Endothelial cell of umbilical vein (primary cell): ENCODE results near the gene SKI. TPM values are rescaled to one million over a fixed set of nuclear protein-coding genes. Genes with fewer than 3 reads are reported as not detected.

ENCODE experiments used
- BruUV-seq: library from RNA; stranded (reverse); fragments of 400-500 nt; replicated peaks from 2 replicates; lab custom pipeline; 2021; lab: Mats Ljungman, UMichigan
- CTCF ChIA-PET: fragments of 300-600, 350-600 bp; sonication (Branson Sonifier 250); formaldehyde crosslinking; loops from one replicate; lab custom pipeline; 2021; ENCODE audit warnings: antibody characterized with exemption, inconsistent platforms; lab: Charles Lee
- POLR2A ChIA-PET: fragments of 300-600, 350-600 bp; sonication (Branson Sonifier 250); formaldehyde crosslinking; loops from one replicate; lab custom pipeline; 2021; ENCODE audit warnings: antibody characterized with exemption, inconsistent platforms; lab: Charles Lee
- DNase-seq: peaks from one replicate; pipeline ENCODE4 v3.0.0-alpha.2; 2011; ENCODE audit warnings: low read depth, low spot score
- FAIRE-seq: peaks from 2 replicates; lab custom pipeline; 2011; peaks lifted over from hg19 to GRCh38; lab: Jason Lieb, UNC
- H2AFZ ChIP-seq: 2 replicates; pipeline ENCODE4 v1.6.0; 2012; ENCODE audit warnings: low read depth, low read length, control low read depth, inconsistent platforms
- H3K27ac ChIP-seq: 2 replicates; pipeline ENCODE4 v1.5.1; 2011; ENCODE audit warnings: low read depth, mild to moderate bottlenecking, control low read depth, low read length, moderate library complexity; ENCODE audit not compliant: insufficient read depth
- H3K27me3 ChIP-seq, 2 experiments: 2 replicates each; pipeline versions ENCODE4 v1.6.0 to v1.6.1; 2011; ENCODE audit warnings: low read length in 2 of 2, mixed read lengths in 1 of 2; ENCODE audit not compliant: control insufficient read depth in 2 of 2, insufficient read depth in 2 of 2
- H3K36me3 ChIP-seq, 2 experiments: 2 replicates in 1 of 2; 3 replicates in 1 of 2; pipeline ENCODE4 v1.5.1; 2011; ENCODE audit warnings: low read length in 2 of 2, mild to moderate bottlenecking in 1 of 2, moderate library complexity in 1 of 2; ENCODE audit not compliant: control insufficient read depth in 2 of 2, insufficient read depth in 2 of 2; ENCODE audit errors: extremely low read depth in 1 of 2
- H3K4me1 ChIP-seq: 3 replicates; pipeline ENCODE4 v1.5.1; 2011; ENCODE audit warnings: mild to moderate bottlenecking, low read length; ENCODE audit not compliant: control insufficient read depth, insufficient read depth; ENCODE audit errors: extremely low read depth
- H3K4me2 ChIP-seq: 2 replicates; pipeline ENCODE4 v1.6.1; 2011; ENCODE audit warnings: low read length, control low read depth, mixed read lengths; ENCODE audit not compliant: insufficient read depth
- H3K4me3 ChIP-seq, 3 experiments: fragments of 200-600 bp in 1 of 3; sonication (generic), shearing (Covaris generic) in 1 of 3; replicated peaks in 1 of 3; 2 replicates each; pipeline ENCODE4 v1.5.1; 2011 to 2016; ENCODE audit warnings: control low read depth in 3 of 3, low read length in 3 of 3, mild to moderate bottlenecking in 2 of 3, inconsistent platforms in 1 of 3, low read depth in 1 of 3, moderate library complexity in 1 of 3; ENCODE audit not compliant: insufficient read depth in 1 of 3
- H3K79me2 ChIP-seq: 2 replicates; pipeline ENCODE4 v1.6.0; 2012; ENCODE audit warnings: low read length, inconsistent platforms; ENCODE audit not compliant: control insufficient read depth, insufficient read depth
- H3K9ac ChIP-seq: replicated peaks from 2 replicates; pipeline ENCODE3; 2011; ENCODE audit warnings: low read length, control low read depth; ENCODE audit not compliant: insufficient read depth; ENCODE audit errors: extremely low read depth
- H3K9me1 ChIP-seq: replicated peaks from 3 replicates; pipeline ENCODE4 v1.6.0; 2011; ENCODE audit warnings: mild to moderate bottlenecking, low read length; ENCODE audit not compliant: control insufficient read depth, insufficient read depth; ENCODE audit errors: extremely low read depth
- H3K9me3 ChIP-seq: replicated peaks from 2 replicates; pipeline ENCODE4 v1.5.1; 2012; ENCODE audit warnings: low read length, inconsistent platforms; ENCODE audit not compliant: control insufficient read depth, insufficient read depth
- H4K20me1 ChIP-seq: replicated peaks from 2 replicates; pipeline ENCODE3; 2011; ENCODE audit warnings: mild to moderate bottlenecking, low read length; ENCODE audit not compliant: control insufficient read depth, insufficient read depth; ENCODE audit errors: extremely low read depth
- CTCF ChIP-seq, 2 donors: IDR thresholded peaks; 1 replicate in 1 of 2; 2 replicates in 1 of 2; pipeline ENCODE4 v1.5.1; 2011; ENCODE audit warnings: low read length in 2 of 2, mild to moderate bottlenecking in 2 of 2, moderate library complexity in 2 of 2, control low read depth in 1 of 2, inconsistent platforms in 1 of 2, low read depth in 1 of 2; ENCODE audit not compliant: insufficient read depth in 1 of 2; ENCODE audit errors: extremely low read depth in 1 of 2
- EZH2 ChIP-seq: IDR thresholded peaks from 2 replicates; pipeline ENCODE4 v1.6.1; 2012; ENCODE audit warnings: borderline replicate concordance, low read depth, mild to moderate bottlenecking, moderate library complexity, low read length, inconsistent platforms; ENCODE audit not compliant: severe bottlenecking
- FOS ChIP-seq: IDR thresholded peaks from 2 replicates; pipeline ENCODE4 v1.6.1; 2011; ENCODE audit warnings: mild to moderate bottlenecking, low read length, moderate library complexity, borderline replicate concordance; ENCODE audit not compliant: insufficient read depth
- GATA2 ChIP-seq: IDR thresholded peaks from 2 replicates; pipeline ENCODE4 v1.7.0; 2011; ENCODE audit warnings: low read depth, mild to moderate bottlenecking, moderate library complexity, mixed read lengths, low read length; ENCODE audit not compliant: insufficient read length, insufficient read depth
- JUN ChIP-seq: IDR thresholded peaks from 2 replicates; pipeline ENCODE4 v1.6.1; 2011; ENCODE audit warnings: borderline replicate concordance, low read depth; ENCODE audit not compliant: insufficient read length, insufficient read depth
- MAX ChIP-seq: IDR thresholded peaks from 2 replicates; pipeline ENCODE4 v1.6.1; 2011; ENCODE audit not compliant: insufficient read depth, insufficient read length
- MYC ChIP-seq: IDR thresholded peaks from one replicate; pipeline ENCODE4 v1.6.1; 2011; ENCODE audit warnings: mild to moderate bottlenecking, low read depth, low read length
- POLR2A ChIP-seq: IDR thresholded peaks from 2 replicates; pipeline ENCODE4 v1.6.1; 2012; ENCODE audit warnings: low read depth, mild to moderate bottlenecking, control low read depth, low read length
- POLR2AphosphoS5 ChIP-seq: IDR thresholded peaks from 2 replicates; pipeline ENCODE4 v1.6.1; 2012; ENCODE audit warnings: low read depth, mild to moderate bottlenecking, control low read depth, low read length, moderate library complexity; ENCODE audit not compliant: insufficient read depth
- dilution Hi-C: fragments of 300-500 bp; cut with MboI; formaldehyde crosslinking; loops from one replicate; pipeline ENCODE4 v1.15.0; 2019; ENCODE audit warnings: low sequenced_read_pairs; ENCODE audit not compliant: extremely low pct_ligation_motif_present
- intact Hi-C: fragments of 100-400 bp; cut with micrococcal nuclease; formaldehyde crosslinking; loops from one replicate; pipeline ENCODE4 v1.10.0; 2022
- polyA plus RNA-seq, 4 experiments: library from polyadenylated mRNA; depleted of rRNA in 3 of 4; stranded (reverse) in 3 of 4; unstranded in 1 of 4; fragments of >200 nt; gene quantifications; 2 replicates each; pipeline versions ENCODE4 v1.2.1 to v1.2.3, GENCODE V29; 2011 to 2012; ENCODE audit warnings: missing spikeins in 1 of 4
- total RNA-seq: library from RNA; stranded (reverse); gene quantifications from 2 replicates; pipeline ENCODE4 v1.2.3, GENCODE V29; 2021

Gene SKI
- total and polyA plus RNA-seq, 2 donors (not counting 3 experiments of a cell fraction or from before 2014, with no cell fraction given) = 11.6 to 80.3 TPM

- TF ChIP-seq GATA2 (no peak), EZH2 (no peak), MAX (no peak)
- no peaks in the 10 kb centered on the region for H3K27me3 ChIP-seq
- H3K4me2 ChIP-seq = no peak overlapping the region
- H3K9me3 ChIP-seq = no peaks in the 10 kb centered on the region
- DNase-seq (no peak), FAIRE-seq (no peak)
- ChIA-PET CTCF (interaction anchor here (2.6 kb wide), 1 partner anchor 12 kb away, joined by 14 read pairs; no protein-coding TSS in a partner anchor), POLR2A (no interaction called here)
- no TSS peak for BruUV-seq
- H2AFZ ChIP-seq = no peak overlapping the region
- intact Hi-C loops (no loop called here), dilution Hi-C loops (no loop called here)
- H4K20me1 ChIP-seq = no peaks in the 10 kb centered on the region
- no peaks in the 10 kb centered on the region for H3K36me3 ChIP-seq
- no peaks in the 10 kb centered on the region for H3K9me1 ChIP-seq
- peaks cover 7% of the 10 kb centered on the region for H3K4me1 ChIP-seq
- peaks cover 6% of the 10 kb centered on the region for H3K79me2 ChIP-seq
- H3K4me3 ChIP-seq = no peak overlapping the region
- no peak overlapping the region for H3K9ac ChIP-seq
- no peak overlapping the region for H3K27ac ChIP-seq
Observed at GRCh38 chr1:2185880-2186855, 42.0 kb upstream of the SKI start.

GRCh38 chr1:2186901-2187300, 41.2 kb upstream of the SKI start:
- BruUV-seq = no TSS peak
- no peaks in the 10 kb centered on the region for H4K20me1 ChIP-seq
- no peak for TF ChIP-seq MAX
- TF ChIP-seq CTCF (IDR thresholded peaks at IDR 0.05; ENCODE audit: extremely low read depth in 1 of 2, insufficient read depth in 1 of 2, low read depth in 1 of 2, low read length in 2 of 2) = no peak
- TF ChIP-seq MYC = no peak
- no peak for TF ChIP-seq FOS
- no peak for TF ChIP-seq GATA2
- no peak for TF ChIP-seq EZH2
- TF ChIP-seq POLR2A = no peak
- TF ChIP-seq JUN = no peak
- TF ChIP-seq POLR2AphosphoS5 = no peak
- peaks cover 7% of the 10 kb centered on the region for H3K4me1 ChIP-seq
- no peak overlapping the region for H3K9ac ChIP-seq
- DNase-seq = no peak
- no peak overlapping the region for H2AFZ ChIP-seq
- dilution Hi-C loops (no loop called here), intact Hi-C loops (no loop called here)
- H3K36me3 ChIP-seq = no peaks in the 10 kb centered on the region
- POLR2A ChIA-PET = no interaction called here
- no peak overlapping the region for H3K4me3 ChIP-seq
- CTCF ChIA-PET = no interaction called here
- no peak for FAIRE-seq
- H3K4me2 ChIP-seq = no peak overlapping the region
- H3K27ac ChIP-seq = no peak overlapping the region
- no peaks in the 10 kb centered on the region for H3K9me3 ChIP-seq
- H3K27me3 ChIP-seq = no peaks in the 10 kb centered on the region
- no peaks in the 10 kb centered on the region for H3K9me1 ChIP-seq
- peaks cover 7% of the 10 kb centered on the region for H3K79me2 ChIP-seq
